OCI-LY3 (cell line): Measurements from ENCODE around the gene SMYD3.

Experiments
- EZH2phosphoT487 ChIP-seq: fragments of 200-600 bp; shearing (Covaris generic); IDR thresholded peaks from 2 replicates; pipeline ENCODE4 v1.6.1; 2018; ENCODE audit warnings: antibody characterized with exemption, mixed run types, low read depth
- TF ChIP-seq, protein P1 (sequence below): fragments of 200-600, 300-600 bp; sonication (generic); IDR thresholded peaks from 2 replicates; pipeline ENCODE4 v1.5.1; 2014; ENCODE audit warnings: antibody characterized with exemption, low read length, low read depth

- TF ChIP-seq, protein P1, sequence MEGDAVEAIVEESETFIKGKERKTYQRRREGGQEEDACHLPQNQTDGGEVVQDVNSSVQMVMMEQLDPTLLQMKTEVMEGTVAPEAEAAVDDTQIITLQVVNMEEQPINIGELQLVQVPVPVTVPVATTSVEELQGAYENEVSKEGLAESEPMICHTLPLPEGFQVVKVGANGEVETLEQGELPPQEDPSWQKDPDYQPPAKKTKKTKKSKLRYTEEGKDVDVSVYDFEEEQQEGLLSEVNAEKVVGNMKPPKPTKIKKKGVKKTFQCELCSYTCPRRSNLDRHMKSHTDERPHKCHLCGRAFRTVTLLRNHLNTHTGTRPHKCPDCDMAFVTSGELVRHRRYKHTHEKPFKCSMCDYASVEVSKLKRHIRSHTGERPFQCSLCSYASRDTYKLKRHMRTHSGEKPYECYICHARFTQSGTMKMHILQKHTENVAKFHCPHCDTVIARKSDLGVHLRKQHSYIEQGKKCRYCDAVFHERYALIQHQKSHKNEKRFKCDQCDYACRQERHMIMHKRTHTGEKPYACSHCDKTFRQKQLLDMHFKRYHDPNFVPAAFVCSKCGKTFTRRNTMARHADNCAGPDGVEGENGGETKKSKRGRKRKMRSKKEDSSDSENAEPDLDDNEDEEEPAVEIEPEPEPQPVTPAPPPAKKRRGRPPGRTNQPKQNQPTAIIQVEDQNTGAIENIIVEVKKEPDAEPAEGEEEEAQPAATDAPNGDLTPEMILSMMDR: no peak
- no peak for TF ChIP-seq EZH2phosphoT487
Observed at GRCh38 chr1:246215510-246215903, 291.6 kb downstream of the SMYD3 start.
